Ramos (cell line): ENCODE results near the gene OR2A14.
"Not testable (repeated sequence)": the region's sequence is repeated elsewhere in the genome, so short reads cannot be mapped to it uniquely, and the experiment has no call there.

ENCODE experiments used
- in situ Hi-C: fragments of 300-500 bp; cut with MboI; formaldehyde crosslinking; loops from one replicate; pipeline ENCODE4 v1.14.3; 2022; ENCODE audit warnings: low sequenced_read_pairs; ENCODE audit not compliant: unreplicated experiment

The OR2A14 gene

GRCh38 chr7:144122876-144123275 is at the start of gene OR2A14:
Gene OR2A14, plus strand, starts transcription at chr7:144123176. Its CDS starts 5,937 bp downstream, at chr7:144129113.
- in situ Hi-C loops = no loop called here

GRCh38 chr7:144074374-144074773 is 48.6 kb upstream of the OR2A14 start:
- in situ Hi-C loops = no loop called here

- in situ Hi-C loops = no loop called here
Measured at GRCh38 chr7:144085978-144086377, 37.0 kb upstream of the OR2A14 start, which contains the start of gene OR2A12. Gene OR2A12, plus strand, starts transcription at chr7:144086278. Its CDS starts 8,830 bp downstream, at chr7:144095108.

GRCh38 chr7:144086730-144087129 is 36.2 kb upstream of the OR2A14 start:
- in situ Hi-C loops = no loop called here

- in situ Hi-C loops = no loop called here
Measured at GRCh38 chr7:144087230-144087629, 35.7 kb upstream of the OR2A14 start.

- in situ Hi-C loops = no loop called here
Measured at GRCh38 chr7:144090667-144091066, 32.3 kb upstream of the OR2A14 start.

GRCh38 chr7:144098776-144099175 is 24.2 kb upstream of the OR2A14 start:
- in situ Hi-C loops = no loop called here

- in situ Hi-C loops = no loop called here
Measured at GRCh38 chr7:144100607-144101006, 22.4 kb upstream of the OR2A14 start.

GRCh38 chr7:144102041-144102440 is 20.9 kb upstream of the OR2A14 start:
- in situ Hi-C loops = no loop called here

- in situ Hi-C loops = no loop called here
Measured at GRCh38 chr7:144105211-144105610, 17.8 kb upstream of the OR2A14 start.

- in situ Hi-C loops = no loop called here
Measured at GRCh38 chr7:144109283-144109682, 13.7 kb upstream of the OR2A14 start, which contains the start of gene OR2A2. Gene OR2A2, plus strand, starts transcription at chr7:144109583. Its CDS starts 0 bp downstream, at chr7:144109583.

GRCh38 chr7:144110272-144110671 is 12.7 kb upstream of the OR2A14 start:
- in situ Hi-C loops = no loop called here

GRCh38 chr7:144113651-144114050 is 9.3 kb upstream of the OR2A14 start:
- in situ Hi-C loops = no loop called here

- in situ Hi-C loops = no loop called here
Measured at GRCh38 chr7:144118341-144118740, 4.6 kb upstream of the OR2A14 start.

GRCh38 chr7:144127714-144128334 is 4.8 kb downstream of the OR2A14 start:
- in situ Hi-C loops = no loop called here

- in situ Hi-C loops = not testable (repeated sequence)
Measured at GRCh38 chr7:144129601-144130000, 6.6 kb downstream of the OR2A14 start.

- in situ Hi-C loops = no loop called here
Measured at GRCh38 chr7:144130730-144131129, 7.8 kb downstream of the OR2A14 start.

GRCh38 chr7:144132262-144132661 is 9.3 kb downstream of the OR2A14 start:
- in situ Hi-C loops = no loop called here

- in situ Hi-C loops = no loop called here
Measured at GRCh38 chr7:144133307-144133706, 10.3 kb downstream of the OR2A14 start.

- in situ Hi-C loops = no loop called here
Measured at GRCh38 chr7:144134116-144134515, 11.1 kb downstream of the OR2A14 start.

GRCh38 chr7:144137501-144137900 is 14.5 kb downstream of the OR2A14 start:
- in situ Hi-C loops = no loop called here

GRCh38 chr7:144142187-144142586 is 19.2 kb downstream of the OR2A14 start:
- in situ Hi-C loops = no loop called here
